ENCODE results near the gene ZBTB43.

Gene ZBTB43

DNA sequence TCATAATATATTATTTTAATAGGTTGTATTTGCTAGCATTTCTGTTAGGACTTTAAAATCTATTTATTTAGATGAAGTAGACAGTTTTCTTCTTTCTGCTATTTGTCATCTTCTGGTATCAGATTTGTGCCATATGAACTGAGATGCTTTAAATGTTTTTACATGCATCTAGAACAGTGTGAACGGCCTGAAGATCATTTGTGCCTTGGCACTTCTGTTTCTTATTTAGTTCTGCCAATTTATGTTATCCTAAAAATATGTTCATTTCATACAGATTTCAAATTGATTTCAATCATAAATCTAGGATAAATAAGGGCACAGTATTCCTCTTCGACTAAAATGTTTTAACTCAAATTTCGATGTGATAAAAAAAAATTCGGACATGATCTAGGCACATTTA lies 71.7 kb downstream of the ZBTB43 start:
- no peak overlapping the region for H3K4me3 ChIP-seq (ENCODE audit: low read length)
- no peak for DNase-seq (ENCODE audit: low read depth)
- TF ChIP-seq, protein P1, sequence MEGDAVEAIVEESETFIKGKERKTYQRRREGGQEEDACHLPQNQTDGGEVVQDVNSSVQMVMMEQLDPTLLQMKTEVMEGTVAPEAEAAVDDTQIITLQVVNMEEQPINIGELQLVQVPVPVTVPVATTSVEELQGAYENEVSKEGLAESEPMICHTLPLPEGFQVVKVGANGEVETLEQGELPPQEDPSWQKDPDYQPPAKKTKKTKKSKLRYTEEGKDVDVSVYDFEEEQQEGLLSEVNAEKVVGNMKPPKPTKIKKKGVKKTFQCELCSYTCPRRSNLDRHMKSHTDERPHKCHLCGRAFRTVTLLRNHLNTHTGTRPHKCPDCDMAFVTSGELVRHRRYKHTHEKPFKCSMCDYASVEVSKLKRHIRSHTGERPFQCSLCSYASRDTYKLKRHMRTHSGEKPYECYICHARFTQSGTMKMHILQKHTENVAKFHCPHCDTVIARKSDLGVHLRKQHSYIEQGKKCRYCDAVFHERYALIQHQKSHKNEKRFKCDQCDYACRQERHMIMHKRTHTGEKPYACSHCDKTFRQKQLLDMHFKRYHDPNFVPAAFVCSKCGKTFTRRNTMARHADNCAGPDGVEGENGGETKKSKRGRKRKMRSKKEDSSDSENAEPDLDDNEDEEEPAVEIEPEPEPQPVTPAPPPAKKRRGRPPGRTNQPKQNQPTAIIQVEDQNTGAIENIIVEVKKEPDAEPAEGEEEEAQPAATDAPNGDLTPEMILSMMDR (conservative IDR thresholded peaks at IDR 0.05; ENCODE audit: low read depth, low read length), result no peak

DNA sequence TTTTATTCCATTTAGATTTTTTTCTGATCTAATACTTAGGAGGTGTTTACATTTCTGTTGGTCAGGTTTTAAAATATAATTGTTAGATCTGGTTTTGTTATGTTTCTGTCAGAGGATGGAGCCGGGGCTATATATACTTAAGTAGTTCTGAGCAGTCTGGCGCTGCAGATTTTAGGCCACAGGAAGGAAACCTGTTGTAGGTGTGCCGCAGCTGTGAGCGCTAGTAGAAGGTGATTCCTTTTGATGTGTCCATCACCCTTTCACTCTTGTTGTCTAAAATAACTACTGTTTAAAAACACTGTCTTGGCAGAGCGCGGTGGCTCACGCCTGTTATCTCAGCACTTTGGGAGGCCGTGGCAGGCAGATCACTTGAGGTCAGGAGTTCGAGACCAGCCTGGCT lies 72.6 kb downstream of the ZBTB43 start:
- H3K4me3 ChIP-seq (ENCODE audit: low read length), result no peak overlapping the region
- no peak for DNase-seq (ENCODE audit: low read depth)
- TF ChIP-seq, protein P1 (conservative IDR thresholded peaks at IDR 0.05; ENCODE audit: low read depth, low read length), result no peak

DNA sequence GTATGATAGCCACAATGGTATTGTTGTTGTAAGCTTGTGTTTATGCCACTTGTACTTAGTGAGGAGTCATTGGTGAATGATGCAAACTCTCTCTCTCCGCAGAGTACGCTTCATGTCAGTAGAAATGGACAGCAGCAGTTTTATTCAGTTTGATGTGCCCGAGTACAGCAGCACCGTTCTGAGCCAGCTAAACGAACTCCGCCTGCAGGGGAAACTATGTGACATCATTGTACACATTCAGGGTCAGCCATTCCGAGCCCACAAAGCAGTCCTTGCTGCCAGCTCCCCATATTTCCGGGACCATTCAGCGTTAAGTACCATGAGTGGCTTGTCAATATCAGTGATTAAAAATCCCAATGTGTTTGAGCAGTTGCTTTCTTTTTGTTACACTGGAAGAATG lies 74.4 kb downstream of the ZBTB43 start:
- TF ChIP-seq, protein P1 (conservative IDR thresholded peaks at IDR 0.05; ENCODE audit: low read depth, low read length), result no peak

DNA sequence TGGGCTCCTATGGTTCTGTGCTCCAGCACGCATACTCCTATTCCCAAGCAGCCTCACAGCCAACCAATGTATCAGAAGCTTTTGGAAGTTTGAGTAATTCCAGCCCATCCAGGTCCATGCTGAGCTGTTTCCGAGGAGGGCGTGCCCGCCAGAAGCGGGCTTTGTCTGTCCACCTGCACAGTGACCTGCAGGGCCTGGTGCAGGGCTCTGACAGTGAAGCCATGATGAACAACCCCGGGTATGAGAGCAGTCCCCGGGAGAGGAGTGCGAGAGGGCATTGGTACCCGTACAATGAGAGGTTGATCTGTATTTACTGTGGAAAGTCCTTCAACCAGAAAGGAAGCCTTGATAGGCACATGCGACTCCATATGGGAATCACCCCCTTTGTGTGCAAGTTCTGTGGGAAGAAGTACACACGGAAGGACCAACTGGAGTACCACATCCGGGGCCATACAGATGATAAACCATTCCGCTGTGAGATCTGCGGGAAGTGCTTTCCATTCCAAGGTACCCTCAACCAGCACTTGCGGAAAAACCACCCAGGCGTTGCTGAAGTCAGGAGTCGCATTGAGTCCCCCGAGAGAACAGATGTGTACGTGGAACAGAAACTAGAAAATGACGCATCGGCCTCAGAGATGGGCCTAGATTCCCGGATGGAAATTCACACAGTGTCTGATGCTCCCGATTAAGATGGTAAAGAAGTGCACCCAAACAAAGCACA lies 75.5 kb downstream of the ZBTB43 start:
- H3K4me3 ChIP-seq (ENCODE audit: low read length), result no peak overlapping the region
- TF ChIP-seq, protein P1 (conservative IDR thresholded peaks at IDR 0.05; ENCODE audit: low read depth, low read length), result no peak
- no peak for DNase-seq (ENCODE audit: low read depth)

More for the DNA sequence above, 74.4 kb downstream of the ZBTB43 start:
- no peak for DNase-seq (ENCODE audit: low read depth)
- no peak overlapping the region for H3K4me3 ChIP-seq (ENCODE audit: low read length)

DNA sequence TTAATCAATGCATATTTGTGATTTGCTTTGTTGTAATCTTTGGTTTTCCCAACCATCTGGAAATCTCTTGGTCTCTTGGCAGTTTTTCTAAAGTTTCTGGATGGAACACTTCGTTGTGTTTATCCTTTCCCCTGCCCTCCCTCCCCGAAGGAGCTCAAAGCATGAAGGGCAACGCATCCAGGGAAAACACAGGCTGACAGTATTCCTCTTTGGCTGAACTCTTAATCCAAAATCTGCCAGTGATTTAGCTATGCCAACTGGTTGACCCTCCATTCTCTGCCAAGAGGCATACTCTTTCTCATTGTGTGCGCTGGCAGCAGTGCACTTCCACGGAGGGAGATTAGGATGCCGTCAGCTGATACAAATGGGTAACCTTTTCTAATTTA lies 76.1 kb downstream of the ZBTB43 start:
- no peak overlapping the region for H3K4me3 ChIP-seq (ENCODE audit: low read length)
- TF ChIP-seq, protein P1 (conservative IDR thresholded peaks at IDR 0.05; ENCODE audit: low read depth, low read length), result no peak
- no peak for DNase-seq (ENCODE audit: low read depth)

DNA sequence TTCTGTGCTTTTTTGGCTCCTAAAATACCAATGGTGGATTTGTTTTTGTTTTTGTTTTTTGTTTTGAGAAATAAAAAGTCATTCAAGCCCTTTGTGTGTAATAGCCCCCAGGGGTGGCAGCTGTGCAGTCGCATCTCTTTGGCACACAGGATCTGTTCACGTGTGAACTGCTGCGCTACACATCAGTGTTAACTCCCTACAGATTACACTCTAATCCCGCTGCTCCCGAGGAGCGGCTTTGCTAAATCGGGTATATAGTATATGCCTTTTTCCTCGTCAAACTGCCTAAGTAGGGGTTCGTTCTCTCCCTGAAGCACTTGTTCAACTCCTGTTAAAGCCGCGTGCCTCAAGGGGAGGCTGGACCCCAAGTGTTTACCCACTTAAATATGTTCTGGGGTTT lies 77.9 kb downstream of the ZBTB43 start:
- TF ChIP-seq, protein P1 (conservative IDR thresholded peaks at IDR 0.05; ENCODE audit: low read depth, low read length), result no peak
- H3K4me3 ChIP-seq (ENCODE audit: low read length), result no peak overlapping the region
- no peak for DNase-seq (ENCODE audit: low read depth)

DNA sequence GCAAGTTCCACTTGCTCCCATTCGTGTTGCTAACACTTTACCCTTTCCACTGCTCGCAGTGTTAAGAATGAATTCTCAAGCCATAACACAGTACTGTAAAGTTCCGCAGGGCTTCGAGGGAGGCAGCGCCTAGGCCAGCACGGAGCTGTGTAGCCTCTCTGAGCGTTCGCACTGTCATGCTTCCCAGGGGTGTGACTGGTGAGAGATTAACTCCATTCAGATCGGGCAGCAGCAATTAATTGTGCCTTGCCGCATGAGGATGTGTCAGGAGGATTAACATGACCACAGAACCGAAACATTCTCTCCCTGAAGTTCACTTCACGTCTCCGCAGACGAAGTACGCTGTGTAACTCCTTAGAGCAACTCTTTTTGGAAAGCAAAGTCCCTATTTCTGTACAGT lies 78.8 kb downstream of the ZBTB43 start:
- peak; percentile 91 for DNase-seq (ENCODE audit: low read depth)
- TF ChIP-seq, protein P1 (conservative IDR thresholded peaks at IDR 0.05; ENCODE audit: low read depth, low read length), result no peak
- H3K4me3 ChIP-seq (ENCODE audit: low read length), result no peak overlapping the region

Measured in retinal pigment epithelial cell (primary cell).